Fibroblast of the aortic adventitia (primary cell): ENCODE results near the gene HOOK1. TPM values are rescaled to one million over a fixed set of nuclear protein-coding genes. Genes with fewer than 3 reads are reported as not detected.
"Not testable (repeated sequence)": the region's sequence is repeated elsewhere in the genome, so short reads cannot be mapped to it uniquely, and the experiment has no call there.

ENCODE experiments used
- DNase-seq: peaks from one replicate; pipeline ENCODE4 v3.0.0-alpha.2; 2010; ENCODE audit warnings: low read depth
- H3K4me3 ChIP-seq: 2 replicates; pipeline ENCODE4 v1.5.1; 2011; ENCODE audit warnings: low read depth, mild to moderate bottlenecking, control low read depth, low read length, moderate library complexity
- CTCF ChIP-seq: IDR thresholded peaks from 2 replicates; pipeline ENCODE4 v1.5.1; 2011; ENCODE audit warnings: mild to moderate bottlenecking, low read length, control low read depth, inconsistent platforms; ENCODE audit not compliant: insufficient read depth
- total RNA-seq: library from RNA; depleted of rRNA; stranded (reverse); fragments of >200 nt; gene quantifications from 2 replicates; pipeline ENCODE4 v1.2.3, GENCODE V29; 2012; ENCODE audit warnings: low replicate concordance

HOOK1 gene
- total RNA-seq, 1 donor = under 0.01 TPM

GRCh38 chr1:59819566-59820438, 5.1 kb downstream of the HOOK1 start:
- DNase-seq = no peak
- no peak for TF ChIP-seq CTCF
- no peak overlapping the region for H3K4me3 ChIP-seq

- no peak overlapping the region for H3K4me3 ChIP-seq
- DNase-seq = no peak
- no peak for TF ChIP-seq CTCF
Observed at GRCh38 chr1:59827055-59827643, 12.4 kb downstream of the HOOK1 start.

- no peak for DNase-seq
- no peak for TF ChIP-seq CTCF
- H3K4me3 ChIP-seq = no peak overlapping the region
Observed at GRCh38 chr1:59828160-59828559, 13.4 kb downstream of the HOOK1 start.

- H3K4me3 ChIP-seq = no peak overlapping the region
- no peak for TF ChIP-seq CTCF
- no peak for DNase-seq
Observed at GRCh38 chr1:59831529-59831928, 16.8 kb downstream of the HOOK1 start.

- TF ChIP-seq CTCF = no peak
- no peak overlapping the region for H3K4me3 ChIP-seq
- no peak for DNase-seq
Observed at GRCh38 chr1:59833022-59833421, 18.3 kb downstream of the HOOK1 start.

GRCh38 chr1:59833991-59834390, 19.2 kb downstream of the HOOK1 start:
- TF ChIP-seq CTCF = no peak
- DNase-seq = no peak
- H3K4me3 ChIP-seq = no peak overlapping the region

- DNase-seq, H3K4me3 ChIP-seq: not testable (repeated sequence)
Observed at GRCh38 chr1:59837857-59838256, 23.1 kb downstream of the HOOK1 start.
